ENCODE data around the gene TYMS. TPM values are rescaled to one million over a fixed set of nuclear protein-coding genes. Genes with fewer than 3 reads are reported as not detected.

The TYMS gene
- total RNA-seq, 1 donor from 2014 or later: 2.0 TPM

GRCh38 chr18:647304-647703, 10.1 kb upstream of the TYMS start:
- no peak for DNase-seq

GRCh38 chr18:649341-649740, 8.1 kb upstream of the TYMS start:
- no peak for DNase-seq

DNA sequence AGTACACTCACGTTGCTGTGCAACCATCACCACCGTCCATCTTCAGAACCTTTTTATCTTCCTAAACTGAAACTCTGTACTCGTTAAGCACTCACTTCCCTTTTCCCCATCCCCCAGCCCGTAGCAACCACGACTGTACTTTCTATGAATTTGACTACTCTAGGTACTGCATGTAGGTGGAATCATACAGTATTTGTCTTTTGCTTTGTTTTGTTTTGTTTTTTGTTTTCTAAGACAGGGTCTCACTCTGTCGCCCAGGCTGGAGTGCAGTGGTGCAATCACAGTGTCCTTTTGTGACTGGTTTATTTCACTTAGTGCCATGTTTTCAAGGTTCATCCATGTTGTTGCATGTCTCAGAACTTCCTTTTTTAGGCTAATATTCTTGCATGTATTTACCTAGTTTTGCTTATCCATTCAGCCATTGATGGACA, 7.0 kb upstream of the TYMS start:
- DNase-seq: no peak

GRCh38 chr18:652131-652530, 5.3 kb upstream of the TYMS start:
- no peak for DNase-seq

GRCh38 chr18:653512-653911, 3.9 kb upstream of the TYMS start:
- DNase-seq: no peak

DNA sequence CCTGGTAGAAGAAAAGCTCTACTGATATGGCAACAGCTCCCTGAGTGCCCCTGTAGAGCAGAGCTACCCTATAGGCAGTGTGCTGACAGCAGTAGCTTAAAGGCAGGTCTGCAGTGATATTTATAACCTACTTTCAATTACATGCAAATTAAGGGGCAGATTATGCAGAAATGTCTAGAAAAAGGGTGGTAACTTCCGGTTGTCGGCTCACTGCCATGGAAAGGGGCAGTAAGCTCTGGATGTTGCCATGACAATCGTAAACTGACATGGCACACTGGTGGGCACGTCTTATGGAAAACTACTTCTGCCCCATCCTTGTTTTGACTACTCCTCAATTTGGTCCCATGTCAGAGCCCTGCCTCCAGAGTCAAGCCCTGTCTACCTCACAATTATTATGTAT, 2.9 kb upstream of the TYMS start:
- no peak for DNase-seq

DNA sequence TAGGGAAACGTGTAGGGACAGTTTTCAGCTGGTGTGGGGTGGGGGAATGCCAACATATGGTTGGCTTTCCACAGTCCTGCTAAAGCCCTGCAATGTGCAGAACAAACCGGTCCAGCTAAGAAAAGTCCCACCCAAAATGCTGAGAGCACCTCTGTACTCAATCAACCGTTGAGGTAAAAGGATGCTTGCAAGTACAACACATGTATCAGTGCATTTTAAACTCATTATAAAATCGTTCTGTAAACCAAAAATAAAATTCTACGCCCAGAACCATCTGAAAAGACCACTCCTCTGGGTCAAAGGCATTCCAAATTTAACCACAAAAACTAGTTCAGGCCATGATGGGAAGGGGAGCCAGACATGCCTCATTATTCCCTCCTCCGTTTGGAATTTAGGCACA, 2.0 kb upstream of the TYMS start:
- no peak for DNase-seq

GRCh38 chr18:658001-658946, 821 bp downstream of the TYMS start:
- DNase-seq: peak; percentile 78

DNA sequence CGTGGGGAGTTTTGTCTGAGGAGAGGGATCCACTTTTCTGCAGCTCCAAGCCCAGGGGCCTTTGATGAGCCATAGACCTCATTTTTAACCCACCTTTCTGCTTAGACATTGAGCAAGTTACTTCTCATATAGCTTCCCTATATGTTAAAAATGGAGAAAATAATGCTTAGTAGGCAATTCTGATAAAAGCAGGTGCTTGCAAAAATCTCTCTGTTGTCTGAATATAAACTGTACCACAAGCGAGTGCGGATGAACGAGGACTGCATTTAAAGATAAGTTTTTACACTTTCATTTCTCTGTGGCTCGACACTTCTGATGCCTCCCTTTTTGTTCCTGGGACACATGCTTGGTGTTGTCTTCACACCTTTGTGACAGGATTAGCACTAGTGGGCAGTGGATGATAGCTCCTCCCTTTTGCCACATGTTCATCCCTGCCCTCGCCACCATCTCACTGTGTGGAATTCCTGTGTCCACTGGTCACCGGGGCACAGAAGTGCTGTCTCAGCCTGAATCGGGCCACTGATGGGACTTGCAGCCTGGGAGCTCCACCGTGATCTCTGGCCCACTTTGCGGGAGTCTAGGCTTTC, 1.6 kb downstream of the TYMS start:
- no peak for DNase-seq

DNA sequence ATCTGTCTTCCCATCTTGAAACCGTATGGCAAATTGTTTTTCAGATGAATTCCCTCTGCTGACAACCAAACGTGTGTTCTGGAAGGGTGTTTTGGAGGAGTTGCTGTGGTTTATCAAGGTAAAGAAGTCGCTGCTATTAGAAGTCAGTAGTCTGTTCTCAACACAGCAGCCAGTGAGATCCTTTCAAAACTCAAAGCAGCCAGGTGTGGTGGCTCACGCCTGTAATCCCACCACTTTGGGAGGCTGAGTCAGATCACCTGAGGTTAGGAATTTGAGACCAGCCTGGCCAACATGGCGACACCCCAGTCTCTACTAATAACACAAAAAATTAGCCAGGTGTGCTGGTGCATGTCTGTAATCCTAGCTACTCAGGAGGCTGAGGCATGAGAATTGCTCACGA, 2.1 kb downstream of the TYMS start:
- no peak for DNase-seq

DNA sequence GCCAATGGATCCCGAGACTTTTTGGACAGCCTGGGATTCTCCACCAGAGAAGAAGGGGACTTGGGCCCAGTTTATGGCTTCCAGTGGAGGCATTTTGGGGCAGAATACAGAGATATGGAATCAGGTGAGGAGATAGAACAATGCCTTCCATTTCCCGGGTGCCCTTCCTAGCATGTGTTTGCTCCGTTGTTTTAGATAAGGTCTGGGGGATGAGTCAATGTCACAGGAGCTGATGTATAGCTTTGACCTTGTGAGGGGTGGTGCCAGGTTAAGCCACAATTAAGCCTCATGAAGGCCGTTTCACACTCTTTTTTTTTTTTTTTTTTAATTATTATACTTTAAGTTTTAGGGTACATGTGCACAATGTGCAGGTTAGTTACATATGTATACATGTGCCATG, 4.7 kb downstream of the TYMS start:
- DNase-seq: no peak

- no peak for DNase-seq
Observed at GRCh38 chr18:666177-666576, 8.7 kb downstream of the TYMS start.

DNA sequence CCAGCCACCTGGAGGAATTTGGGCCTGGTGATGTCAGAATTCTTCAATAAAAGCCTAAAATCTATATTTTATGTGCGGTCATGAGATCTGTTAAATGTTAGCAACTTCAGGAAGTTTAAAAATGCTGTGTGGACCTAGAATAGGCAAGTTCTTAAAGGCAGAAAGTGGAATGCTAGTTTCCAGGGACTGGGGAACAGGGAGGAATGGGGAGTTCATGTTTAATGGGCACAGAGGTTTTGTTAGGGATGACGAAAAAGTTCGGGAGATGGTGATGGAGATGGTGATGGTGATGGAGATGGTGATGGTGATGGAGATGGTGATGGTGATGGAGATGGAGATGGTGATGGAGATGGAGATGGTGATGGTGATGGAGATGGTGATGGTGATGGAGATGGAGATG, 9.2 kb downstream of the TYMS start:
- DNase-seq: no peak

DNA sequence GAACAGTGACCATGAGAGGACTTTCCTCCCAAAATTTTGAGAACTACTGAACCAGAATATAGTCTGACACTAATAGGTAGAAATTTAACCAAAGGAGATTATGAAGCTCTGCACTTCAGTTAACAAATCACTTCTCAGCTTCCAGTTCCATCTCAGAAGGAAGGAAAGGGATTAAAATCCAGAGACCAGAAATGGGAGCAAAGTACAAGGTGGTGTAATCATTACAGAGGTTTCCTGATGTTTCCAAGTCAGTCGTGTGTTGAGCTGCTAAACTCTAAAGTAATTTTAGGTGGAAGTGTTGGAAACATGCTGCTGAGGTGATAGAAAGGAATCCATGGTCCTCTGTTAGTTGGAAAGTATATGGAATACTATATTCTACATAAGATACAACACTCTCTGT, 10.8 kb downstream of the TYMS start:
- no peak for DNase-seq

DNA sequence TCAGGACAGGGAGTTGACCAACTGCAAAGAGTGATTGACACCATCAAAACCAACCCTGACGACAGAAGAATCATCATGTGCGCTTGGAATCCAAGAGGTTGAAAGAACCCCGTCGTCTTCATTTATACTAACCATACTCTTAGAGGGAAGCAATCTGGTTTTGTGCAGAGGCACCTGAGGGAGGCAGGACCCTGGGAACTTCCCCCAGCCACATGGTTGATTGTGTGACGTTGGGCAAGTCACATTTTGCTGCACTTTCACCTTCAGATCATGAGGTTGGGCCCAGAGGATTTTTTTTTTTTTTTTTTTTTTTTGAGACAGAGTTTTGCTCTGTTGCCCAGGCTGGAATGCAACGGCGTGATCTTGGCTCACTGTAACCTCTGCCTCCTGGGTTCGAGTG, 11.6 kb downstream of the TYMS start:
- no peak for DNase-seq

- DNase-seq: no peak
Observed at GRCh38 chr18:670522-670921, 13.1 kb downstream of the TYMS start.

DNA sequence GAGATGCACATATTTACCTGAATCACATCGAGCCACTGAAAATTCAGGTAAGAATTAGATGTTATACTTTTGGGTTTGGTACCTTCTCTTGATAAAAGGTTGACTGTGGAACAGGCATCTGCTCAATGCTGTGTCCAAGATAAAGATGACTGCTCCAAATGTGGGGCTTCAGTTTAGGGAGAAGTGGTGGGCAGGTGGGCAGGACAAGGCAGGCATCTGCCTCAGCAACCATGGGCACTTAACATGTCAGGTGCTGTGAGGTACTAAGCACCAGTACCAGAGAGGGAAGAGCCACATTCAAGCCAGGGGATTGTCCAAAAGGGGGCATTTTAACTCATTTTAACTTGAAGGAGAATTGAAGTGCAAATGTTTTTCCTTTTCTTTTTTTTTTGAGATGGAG, 14.0 kb downstream of the TYMS start:
- DNase-seq: no peak

GRCh38 chr18:673317-673716, 15.9 kb downstream of the TYMS start:
- no peak for DNase-seq

- no peak for DNase-seq
Observed at GRCh38 chr18:673769-674168, 16.3 kb downstream of the TYMS start.

DNA sequence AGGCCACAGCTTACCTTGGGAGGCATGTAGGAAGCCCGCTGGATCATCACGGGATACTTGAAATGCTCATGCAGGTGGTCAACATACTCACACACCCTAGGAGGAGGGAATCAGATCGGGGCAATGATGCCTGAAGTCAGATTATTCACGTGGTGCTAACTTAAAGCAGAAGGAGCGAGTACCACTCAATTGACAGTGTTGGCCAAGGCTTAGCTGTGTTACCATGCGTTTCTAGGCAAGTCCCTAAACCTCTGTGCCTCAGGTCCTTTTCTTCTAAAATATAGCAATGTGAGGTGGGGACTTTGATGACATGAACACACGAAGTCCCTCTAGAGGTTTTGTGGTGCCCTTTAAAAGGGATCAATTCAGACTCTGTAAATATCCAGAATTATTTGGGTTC, 17.9 kb downstream of the TYMS start:
- no peak for DNase-seq

DNA sequence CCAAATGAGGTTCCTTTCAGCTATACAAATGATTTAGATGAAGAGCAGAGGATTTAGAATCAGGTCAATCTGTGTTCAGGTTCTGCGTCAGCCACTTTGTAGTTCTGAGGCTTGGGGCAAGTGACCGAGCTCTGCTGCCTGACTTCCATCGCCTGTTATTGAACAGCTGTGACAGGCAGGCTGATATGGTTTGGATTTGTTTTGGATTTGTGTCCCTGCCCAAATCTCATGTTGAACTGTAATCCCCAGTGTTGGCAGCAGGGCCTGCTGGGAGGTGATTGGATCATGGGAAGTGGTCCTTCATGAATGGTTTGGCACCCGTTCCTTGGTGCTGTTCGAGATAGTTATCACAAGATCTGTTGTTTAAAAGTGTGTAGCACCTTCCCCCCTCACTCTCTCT, 18.6 kb downstream of the TYMS start:
- no peak for DNase-seq

DNA sequence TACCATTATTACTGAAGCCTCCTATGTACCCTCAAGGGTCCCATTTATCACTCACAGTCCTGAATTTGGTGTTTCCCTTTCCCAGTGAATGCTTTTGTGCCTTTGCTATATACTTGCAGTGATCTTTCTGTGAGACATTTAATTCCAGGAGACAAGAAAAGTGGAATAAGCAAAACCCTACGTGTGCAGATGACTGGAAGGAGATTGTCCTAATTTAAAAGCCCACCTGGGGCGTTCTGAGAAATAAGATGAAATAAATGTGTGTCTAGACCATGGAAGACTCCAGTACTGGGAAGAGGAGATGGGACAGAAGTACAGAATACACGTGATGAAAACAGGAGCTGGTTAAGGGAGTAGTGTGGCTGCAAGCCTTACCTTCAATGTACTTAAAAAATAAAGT, 19.3 kb downstream of the TYMS start:
- DNase-seq: no peak

DNA sequence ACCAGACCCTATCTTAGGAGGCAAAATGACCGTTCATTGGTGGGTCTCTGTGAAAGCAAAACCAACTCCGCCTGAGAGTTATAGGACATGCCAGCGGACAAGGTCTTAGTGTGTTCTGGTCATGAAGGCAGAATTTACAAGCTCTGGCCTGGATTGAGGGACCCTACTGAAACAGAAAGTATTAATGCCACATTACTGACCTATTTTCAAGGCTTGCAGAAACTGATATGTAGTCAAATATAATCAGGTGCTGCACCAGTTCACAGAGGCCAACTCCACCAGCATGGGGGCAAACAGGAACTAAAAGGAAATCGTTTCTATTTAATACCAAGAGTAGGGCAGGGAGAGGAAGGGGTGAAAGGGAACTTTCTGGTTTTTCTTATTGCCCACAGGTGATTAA, 19.7 kb downstream of the TYMS start:
- no peak for DNase-seq

DNA sequence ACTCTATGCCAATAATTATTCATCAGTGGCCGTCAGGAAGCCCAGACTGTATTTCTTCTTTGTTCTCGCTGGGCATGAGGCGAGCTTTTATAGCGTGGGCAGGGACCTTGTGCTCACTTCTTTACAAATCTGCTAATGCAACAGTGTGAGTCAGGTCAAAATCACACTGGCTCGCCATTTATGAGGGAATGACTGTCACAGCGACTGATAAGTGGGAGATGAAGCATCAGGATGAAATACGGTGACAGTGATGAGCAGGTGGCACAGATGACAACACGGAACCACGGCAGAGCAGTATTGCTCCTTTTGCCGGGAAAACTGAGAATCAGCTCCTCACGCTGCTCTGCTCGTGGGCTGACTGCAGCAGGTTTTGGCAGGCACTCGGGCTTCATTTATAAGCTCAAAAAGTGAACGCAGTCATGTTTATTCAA, 20.5 kb downstream of the TYMS start:
- peak; percentile 8 for DNase-seq

All from occipital lobe (tissue), 2 donors.